BJ (cell line): ENCODE measurements around the gene LDLRAD4. TPM values are rescaled to one million over a fixed set of nuclear protein-coding genes. Genes with fewer than 3 reads are reported as not detected.
A peak's percentile ranks its signal among the peaks of the same experiment; 100 is the strongest.

ENCODE experiments used
- CTCF ChIA-PET: fragments of 350-600 bp; formaldehyde crosslinking; extraction: SDS; loops from one replicate; lab custom pipeline; 2021; ENCODE audit warnings: antibody characterized with exemption, inconsistent platforms; lab: Yijun Ruan, JAX
- POLR2A ChIA-PET: fragments of 300-600 bp; sonication (Branson Sonifier 250); formaldehyde crosslinking; extraction: SDS; loops from one replicate; lab custom pipeline; 2021; ENCODE audit warnings: antibody characterized with exemption; lab: Charles Lee
- DNase-seq: peaks from one replicate; pipeline ENCODE4 v3.0.0-alpha.2; 2011; ENCODE audit warnings: low read depth
- H3K27me3 ChIP-seq: 2 replicates; pipeline ENCODE4 v1.6.0; 2011; ENCODE audit warnings: low read length; ENCODE audit not compliant: control insufficient read depth, insufficient read depth
- H3K36me3 ChIP-seq: 2 replicates; pipeline ENCODE4 v1.5.1; 2011; ENCODE audit warnings: low read length; ENCODE audit not compliant: control insufficient read depth, insufficient read depth
- H3K4me3 ChIP-seq: 2 replicates; pipeline ENCODE4 v1.5.1; 2011; ENCODE audit warnings: low read depth, mild to moderate bottlenecking, control low read depth, low read length
- CTCF ChIP-seq: IDR thresholded peaks from 2 replicates; pipeline ENCODE4 v1.5.1; 2011; ENCODE audit warnings: low read depth, mild to moderate bottlenecking, control low read depth, inconsistent platforms, low read length, moderate library complexity; ENCODE audit not compliant: insufficient read depth
- polyA plus RNA-seq: library from polyadenylated mRNA; depleted of rRNA; stranded (reverse); fragments of >200 nt; gene quantifications from 2 replicates; pipeline ENCODE4 v1.2.3, GENCODE V29; 2011

Gene LDLRAD4
- polyA plus RNA-seq, 1 experiment, result not detected

- no peak for TF ChIP-seq CTCF
- no peak for DNase-seq
- H3K27me3 ChIP-seq, result no peaks in the 10 kb centered on the region
- ChIA-PET POLR2A (no interaction called here), CTCF (no interaction called here)
- H3K4me3 ChIP-seq, result no peak overlapping the region
- H3K36me3 ChIP-seq, result no peaks in the 10 kb centered on the region
Measured at GRCh38 chr18:13576598-13576997, 358.0 kb downstream of the LDLRAD4 start.

- ChIA-PET POLR2A (no interaction called here), CTCF (interaction anchor here (0.8 kb wide), 1 partner anchor 21 kb away, joined by 3 read pairs; no protein-coding TSS in a partner anchor)
- H3K4me3 ChIP-seq, result no peak overlapping the region
- TF ChIP-seq CTCF, result no peak
- no peaks in the 10 kb centered on the region for H3K27me3 ChIP-seq
- no peaks in the 10 kb centered on the region for H3K36me3 ChIP-seq
- peak; percentile 6 for DNase-seq
Measured at GRCh38 chr18:13577091-13577697, 358.6 kb downstream of the LDLRAD4 start.

GRCh38 chr18:13577781-13578180, 359.2 kb downstream of the LDLRAD4 start:
- DNase-seq, result no peak

GRCh38 chr18:13578400-13578799, 359.8 kb downstream of the LDLRAD4 start:
- no peaks in the 10 kb centered on the region for H3K36me3 ChIP-seq
- H3K4me3 ChIP-seq, result no peak overlapping the region
- ChIA-PET CTCF (no interaction called here), POLR2A (no interaction called here)
- DNase-seq, result no peak
- H3K27me3 ChIP-seq, result no peaks in the 10 kb centered on the region
- no peak for TF ChIP-seq CTCF

More at GRCh38 chr18:13577781-13578180, 359.2 kb downstream of the LDLRAD4 start:
- ChIA-PET POLR2A (no interaction called here), CTCF (interaction anchor here (0.8 kb wide), 1 partner anchor 21 kb away, joined by 3 read pairs; no protein-coding TSS in a partner anchor)
- Histone ChIP-seq H3K27me3 (no peaks in the 10 kb centered on the region), H3K36me3 (no peaks in the 10 kb centered on the region), H3K4me3 (no peak overlapping the region)
- TF ChIP-seq CTCF, result no peak

- TF ChIP-seq CTCF, result no peak
- ChIA-PET POLR2A (no interaction called here), CTCF (no interaction called here)
- DNase-seq, result no peak
- no peaks in the 10 kb centered on the region for H3K27me3 ChIP-seq
- no peak overlapping the region for H3K4me3 ChIP-seq
- no peaks in the 10 kb centered on the region for H3K36me3 ChIP-seq
Measured at GRCh38 chr18:13579874-13580273, 361.3 kb downstream of the LDLRAD4 start.
